GM21528 (cell line): ENCODE measurements around the gene DHX16.

Source experiments
- ATAC-seq: cut with Tn5 transposase; IDR thresholded peaks from one replicate; pipeline ENCODE4 v1.9.1; 2021; ENCODE audit warnings: mild to moderate bottlenecking, moderate library complexity; ENCODE audit not compliant: unreplicated experiment, low FRiP score

The DHX16 gene

GRCh38 chr6:30643656-30644055 is 29.1 kb downstream of the DHX16 start:
- no peak for ATAC-seq

GRCh38 chr6:30641048-30641447 is 31.8 kb downstream of the DHX16 start:
- ATAC-seq: no peak

DNA sequence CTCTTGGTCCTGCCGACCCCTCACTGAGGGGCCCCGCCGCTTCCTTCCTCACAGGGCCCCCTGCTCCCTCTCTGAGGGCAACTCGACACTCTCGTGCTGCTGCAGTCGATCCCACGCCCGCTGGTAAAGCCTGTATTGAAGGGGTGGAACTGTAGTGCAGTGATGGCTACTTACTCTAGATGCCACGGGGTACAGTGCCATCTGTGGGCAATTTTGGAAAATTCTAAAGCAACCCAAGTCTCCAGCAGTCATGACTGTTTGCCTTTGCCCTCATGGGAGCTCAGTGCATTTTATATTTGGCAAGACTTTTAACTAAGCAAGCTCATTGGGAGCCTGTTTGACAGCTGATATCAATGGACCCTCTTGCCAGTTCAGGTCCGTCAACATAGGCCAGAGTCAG is 32.3 kb downstream of the DHX16 start:
- ATAC-seq: no peak

DNA sequence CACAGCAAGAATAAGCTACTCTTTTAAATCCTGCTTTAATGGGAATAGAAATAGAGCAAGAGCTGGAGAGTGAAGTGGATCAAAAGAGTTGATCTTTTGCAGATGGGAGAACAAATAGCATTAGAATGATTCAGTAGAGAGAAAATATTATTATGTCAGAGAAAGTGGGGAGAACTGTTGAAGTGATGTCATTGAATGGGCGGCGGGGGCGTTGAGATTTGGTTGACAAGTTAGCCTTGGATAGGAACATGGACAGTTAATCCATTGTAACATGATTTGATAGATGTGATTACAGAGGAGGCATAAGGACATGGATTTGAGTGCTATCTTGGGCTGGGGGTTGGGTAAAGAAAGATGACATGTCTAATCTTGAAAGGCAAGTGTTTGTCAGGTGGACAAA is 37.0 kb downstream of the DHX16 start:
- ATAC-seq: no peak

GRCh38 chr6:30626484-30627366 is 46.1 kb downstream of the DHX16 start, which contains the start of gene ATAT1:
Gene ATAT1, plus strand, starts transcription at chr6:30626874.
- peak; percentile 71 for ATAC-seq

- ATAC-seq: no peak
These were observed 47.3 kb downstream of the DHX16 start for GRCh38 chr6:30625511-30625910.

GRCh38 chr6:30619561-30619960 is 53.2 kb downstream of the DHX16 start:
- no peak for ATAC-seq

DNA sequence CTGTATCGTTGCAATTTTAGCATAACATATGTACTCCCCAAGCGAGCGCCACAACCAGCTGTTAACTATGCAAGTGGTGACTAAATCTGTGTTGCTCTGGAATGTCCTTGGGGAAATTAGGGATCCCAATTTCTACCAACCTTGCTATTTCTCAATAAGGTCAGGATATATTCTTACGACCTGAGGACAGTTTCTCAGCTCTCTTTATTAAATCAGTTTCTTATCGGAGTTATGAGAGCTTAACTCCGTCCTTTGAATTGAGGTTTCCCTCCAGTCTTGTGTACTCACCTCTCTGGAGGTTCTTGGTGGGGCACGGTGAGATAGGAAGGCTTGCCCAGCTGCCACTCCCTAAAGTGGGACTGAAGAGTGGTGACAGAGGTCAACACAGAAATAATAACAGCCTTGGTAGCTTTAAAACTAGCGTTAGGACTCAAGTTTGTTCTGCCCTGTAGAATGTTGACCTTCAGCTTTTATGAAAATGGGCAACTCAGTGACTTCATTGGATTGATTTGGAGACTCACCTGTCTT is 54.5 kb downstream of the DHX16 start:
- no peak for ATAC-seq

DNA sequence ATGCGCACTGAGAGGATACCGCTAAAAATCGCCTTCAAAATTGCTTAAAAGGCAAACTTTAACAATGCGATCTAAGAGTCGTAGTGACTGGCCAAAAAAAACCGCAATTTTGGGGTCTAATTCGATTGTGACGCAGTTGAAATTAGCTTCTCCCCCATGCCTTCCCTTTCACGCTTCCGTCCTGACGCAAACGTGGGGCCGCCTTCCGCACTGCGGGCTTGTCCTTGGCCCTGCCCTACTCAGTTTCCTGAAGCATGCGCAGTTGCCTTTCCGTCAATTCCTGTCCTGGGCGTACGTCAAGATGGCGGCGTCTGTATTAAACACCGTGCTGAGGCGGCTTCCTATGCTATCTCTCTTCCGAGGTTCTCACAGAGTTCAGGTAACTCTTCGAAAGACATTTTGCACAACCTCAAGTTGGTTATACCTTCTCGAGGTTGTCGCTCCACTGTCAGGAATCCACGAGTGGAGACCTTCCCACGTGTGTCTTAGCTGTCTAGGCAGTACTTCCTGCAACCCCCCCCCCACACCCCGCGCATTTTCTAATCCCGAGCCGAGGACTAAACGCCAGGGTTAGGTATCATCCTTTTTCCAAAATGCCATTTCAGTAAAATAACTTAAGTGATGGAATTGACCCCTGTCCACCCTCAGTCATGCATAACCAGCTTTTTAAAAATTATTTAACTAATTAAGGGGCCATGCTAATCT is 55.1 kb downstream of the DHX16 start, which contains the start of gene MRPS18B:
MRPS18B (plus strand) TSS at position 276 of the 705 bp plus-strand sequence; CDS start at position 302, 26 bp downstream.
- ATAC-seq: peak; percentile 78

DNA sequence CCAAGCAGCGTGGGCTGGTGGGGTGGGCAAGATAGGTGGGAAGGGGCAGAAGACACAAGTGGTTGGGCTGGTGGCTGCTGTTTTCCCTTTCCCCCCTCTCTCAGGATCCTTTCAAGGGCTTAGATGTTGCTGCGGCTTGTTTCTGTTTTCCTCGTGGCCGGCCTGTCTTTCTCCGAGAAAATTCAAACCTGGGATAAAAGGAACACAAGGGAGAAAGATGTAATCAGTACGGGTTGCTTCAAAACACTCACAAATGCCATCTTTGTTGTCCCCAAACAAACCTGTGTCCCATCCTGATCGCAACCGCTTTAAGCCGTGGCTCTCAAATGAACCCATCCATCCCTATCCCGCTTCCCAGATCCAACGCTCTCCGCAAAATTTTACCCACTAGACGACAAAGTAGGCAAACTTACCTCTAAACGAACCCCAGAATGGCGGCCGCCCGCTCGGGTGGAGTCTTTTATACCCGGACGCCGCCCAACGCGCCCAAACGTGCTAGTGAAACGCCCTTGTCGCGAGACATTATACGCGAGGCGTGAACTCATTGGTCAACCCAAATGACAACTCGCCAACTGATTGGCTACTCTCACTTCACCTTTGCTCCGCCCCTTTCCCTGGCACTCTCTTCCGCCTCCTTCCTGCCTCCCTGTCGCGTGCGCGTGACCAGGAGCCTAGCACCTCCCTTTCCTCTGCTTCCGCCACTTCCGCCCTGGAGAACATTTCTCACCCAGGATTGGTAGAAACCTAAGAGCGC is 55.8 kb downstream of the DHX16 start, which contains the start of gene PPP1R10:
PPP1R10 (minus strand) TSS at position 433 of the 754 bp plus-strand sequence. CDS start 7,299 bp downstream, outside the sequence.
- ATAC-seq: peak; percentile 75

DNA sequence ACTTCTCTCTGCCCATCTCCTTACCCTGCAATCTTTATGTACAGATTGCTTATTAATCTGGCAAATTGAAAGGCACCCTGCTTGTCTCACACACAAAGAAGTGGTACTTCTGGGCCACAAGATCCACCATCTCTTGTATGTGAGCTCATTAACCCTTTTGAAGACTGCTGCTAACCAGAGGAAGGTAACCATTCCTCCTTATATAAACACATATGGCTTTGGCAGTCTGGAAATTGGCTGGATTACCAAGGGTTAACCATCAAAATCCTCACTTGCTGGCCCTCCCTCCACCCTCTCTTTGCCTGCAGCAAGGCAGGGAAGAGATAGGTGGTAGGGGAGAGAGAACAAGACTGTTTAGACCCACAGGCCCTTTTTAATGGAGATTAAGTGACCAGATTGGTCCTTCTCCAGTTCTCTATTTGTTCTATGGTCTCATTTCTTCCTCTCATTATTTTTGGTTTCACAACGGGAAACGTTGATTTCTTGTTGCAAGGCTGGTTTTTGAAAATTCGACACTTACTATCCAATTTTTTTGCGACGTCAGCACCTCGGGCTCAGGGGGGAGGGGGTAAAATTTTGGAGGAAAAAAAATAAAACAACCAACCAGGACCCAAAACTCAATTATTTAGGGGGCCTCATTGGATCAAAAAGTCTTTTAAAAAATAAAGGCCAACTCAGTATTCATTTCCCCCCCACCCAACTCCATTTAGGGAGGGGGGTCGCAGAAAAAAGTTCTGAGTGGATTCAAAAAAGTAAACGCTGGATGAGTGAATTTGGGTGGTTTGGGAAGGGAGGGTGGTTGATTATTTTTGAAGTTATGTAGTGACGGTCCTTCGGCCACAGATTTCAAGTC is 56.6 kb downstream of the DHX16 start:
- ATAC-seq: no peak

DNA sequence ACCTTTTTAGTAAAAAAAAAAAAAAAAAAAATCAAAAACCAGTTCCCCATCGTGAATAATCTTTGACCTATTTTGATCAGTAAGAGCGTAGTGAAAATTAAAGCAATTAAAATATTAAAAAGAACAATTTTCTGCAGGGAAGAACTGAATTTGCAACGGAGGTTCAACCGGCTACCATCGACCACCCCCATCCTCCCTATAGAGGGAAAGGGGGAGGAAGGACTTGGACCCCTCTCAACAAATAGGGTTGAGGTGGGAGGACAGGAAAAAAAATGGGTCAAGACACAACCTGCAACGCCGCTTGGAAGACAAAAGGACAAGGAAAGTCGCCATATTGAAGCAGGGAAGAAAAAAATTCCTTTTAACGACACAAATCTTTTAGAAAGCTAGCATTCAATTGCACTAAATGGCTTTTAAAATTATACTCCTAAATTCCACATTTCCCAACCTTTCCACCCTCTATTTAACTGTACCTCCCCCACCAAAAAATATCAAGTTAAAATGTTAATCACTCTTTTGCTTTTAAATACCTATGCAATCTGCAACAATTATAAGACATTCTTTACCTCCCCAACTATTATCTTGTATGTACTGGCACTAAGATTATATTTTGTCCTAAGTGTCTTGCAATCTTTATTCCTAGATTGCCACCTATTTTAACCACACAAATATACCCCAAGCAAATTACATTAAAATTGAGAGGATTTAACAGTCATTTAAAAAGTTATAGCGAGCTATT is 57.4 kb downstream of the DHX16 start:
- no peak for ATAC-seq

DNA sequence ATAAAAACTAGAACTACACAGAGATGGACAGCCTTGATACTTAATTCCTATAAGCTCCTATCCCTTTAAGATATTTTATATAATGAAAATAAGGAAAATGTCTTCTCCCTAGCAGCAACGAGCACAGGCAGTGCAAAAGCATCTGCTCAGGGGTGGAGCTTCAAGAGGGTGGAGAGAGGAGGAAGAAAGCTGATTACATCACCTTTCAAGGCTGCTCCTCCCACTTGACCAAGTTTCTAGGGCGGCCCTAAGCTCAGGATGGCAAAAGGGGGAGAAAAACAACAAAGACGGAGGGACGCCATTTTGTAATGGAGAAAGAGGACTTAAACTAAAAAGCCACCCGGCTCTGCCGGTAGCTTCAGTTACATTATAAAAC is 58.0 kb downstream of the DHX16 start:
- ATAC-seq: peak; percentile 30

- ATAC-seq: no peak
These were observed 58.6 kb downstream of the DHX16 start for GRCh38 chr6:30614044-30614842.

DNA sequence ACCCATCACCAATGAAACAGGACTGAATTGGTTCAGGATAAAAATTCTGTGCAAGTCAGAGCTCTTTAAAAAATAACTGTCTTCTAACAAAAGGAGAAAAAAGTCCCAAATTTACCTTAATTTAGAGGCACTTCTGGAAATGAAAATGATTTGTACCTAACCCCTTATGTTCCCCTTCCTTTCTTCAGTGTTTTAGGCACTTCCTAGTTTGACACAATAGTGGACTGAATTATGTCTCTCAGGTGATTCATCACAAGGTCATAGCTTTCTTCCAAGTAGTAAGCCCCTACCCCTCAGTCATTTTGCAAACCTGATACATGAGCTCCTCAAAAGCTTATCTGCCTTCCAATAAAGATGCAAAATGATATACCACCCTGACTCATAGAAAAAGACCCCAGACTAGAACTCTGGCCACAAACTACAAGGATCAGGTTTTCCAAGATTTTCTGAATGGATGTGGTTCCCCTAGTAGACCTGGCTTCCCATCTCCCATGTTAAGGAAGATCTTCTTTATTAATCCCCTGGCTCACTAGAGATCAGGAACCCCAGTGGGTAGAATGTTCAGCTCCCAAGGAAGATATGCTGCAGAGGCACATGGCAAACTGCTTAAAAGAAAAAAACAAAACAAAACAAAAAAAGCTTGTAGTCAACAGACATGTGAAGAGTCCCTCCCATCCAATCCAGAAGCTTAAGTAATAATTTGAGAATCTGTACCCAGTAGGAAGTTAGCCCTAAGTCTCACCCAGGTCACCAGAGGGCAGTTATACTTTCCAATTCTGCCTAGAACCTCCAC is 59.4 kb downstream of the DHX16 start:
- no peak for ATAC-seq

- ATAC-seq: no peak
These were observed 60.0 kb downstream of the DHX16 start for GRCh38 chr6:30612687-30613248.

DNA sequence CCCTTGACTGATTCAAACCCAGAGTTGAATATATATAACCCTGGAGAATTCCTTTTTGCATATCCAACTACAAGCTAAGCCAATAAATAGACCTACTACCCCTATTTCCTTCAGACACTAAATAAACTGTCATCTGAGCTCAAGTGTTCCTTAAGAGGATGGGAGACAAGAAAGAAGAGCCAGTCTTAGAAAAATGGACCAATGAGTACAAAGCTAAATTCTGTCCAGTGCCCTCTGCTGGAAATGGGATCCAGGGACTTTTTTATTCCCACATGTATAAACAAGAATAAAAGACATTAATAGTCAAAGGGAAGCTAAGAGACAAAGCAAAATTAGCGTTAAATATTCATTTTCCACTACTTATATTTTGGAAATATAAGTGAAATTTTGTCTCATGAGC is 60.6 kb downstream of the DHX16 start:
- no peak for ATAC-seq
